Duodenal mucosa (tissue), 2 donors: ENCODE measurements around the gene METTL24.
"Not testable (repeated sequence)": the region's sequence is repeated elsewhere in the genome, so short reads cannot be mapped to it uniquely, and the experiment has no call there.

Experiments
- H3K27ac ChIP-seq: one replicate; pipeline ENCODE4 v1.7.0; 2013; ENCODE audit warnings: low read depth, low read length
- H3K27me3 ChIP-seq, 2 donors: one replicate each; pipeline ENCODE4 v1.7.0; 2013; ENCODE audit warnings: low read length in 2 of 2, control low read depth in 1 of 2; ENCODE audit not compliant: insufficient read depth in 2 of 2, control insufficient read depth in 1 of 2
- H3K36me3 ChIP-seq, 2 donors: one replicate each; pipeline ENCODE4 v1.7.0; 2013; ENCODE audit warnings: low read length in 2 of 2, control low read depth in 1 of 2; ENCODE audit not compliant: insufficient read depth in 2 of 2, control insufficient read depth in 1 of 2
- H3K4me1 ChIP-seq, 2 donors: one replicate each; pipeline ENCODE4 v1.7.0; 2013; ENCODE audit warnings: low read length in 2 of 2, control low read depth in 1 of 2; ENCODE audit not compliant: insufficient read depth in 2 of 2, control insufficient read depth in 1 of 2
- H3K4me3 ChIP-seq, 2 donors: one replicate each; pipeline ENCODE4 v1.7.0; 2013; ENCODE audit warnings: low read length in 2 of 2, low read depth in 1 of 2
- H3K9ac ChIP-seq, 2 donors: one replicate each; pipeline ENCODE4 v1.7.0; 2013; ENCODE audit warnings: low read length in 2 of 2, low read depth in 1 of 2
- H3K9me3 ChIP-seq, 2 donors: one replicate each; pipeline ENCODE4 v1.7.0; 2013; ENCODE audit warnings: low read length in 2 of 2, control low read depth in 1 of 2; ENCODE audit not compliant: control insufficient read depth in 1 of 2

Gene METTL24

GRCh38 chr6:110305832-110306231 is 52.3 kb downstream of the METTL24 start:
- H3K4me1 ChIP-seq, H3K9me3 ChIP-seq, H3K9ac ChIP-seq, H3K4me3 ChIP-seq, H3K36me3 ChIP-seq, H3K27me3 ChIP-seq, H3K27ac ChIP-seq: not testable (repeated sequence)

GRCh38 chr6:110303692-110304091 is 54.5 kb downstream of the METTL24 start:
- not testable (repeated sequence) for H3K4me3 ChIP-seq

GRCh38 chr6:110298916-110299315 is 59.2 kb downstream of the METTL24 start:
- Histone ChIP-seq H3K36me3 (no peaks in the 10 kb centered on the region), H3K4me3 (no peak overlapping the region), H3K4me1 (no peaks in the 10 kb centered on the region), H3K9ac (no peak overlapping the region), H3K9me3 (no peaks in the 10 kb centered on the region), H3K27ac (no peak overlapping the region), H3K27me3 (no peaks in the 10 kb centered on the region)

More at GRCh38 chr6:110303692-110304091, 54.5 kb downstream of the METTL24 start:
- not testable (repeated sequence) for H3K27ac ChIP-seq, H3K9me3 ChIP-seq, H3K4me1 ChIP-seq, H3K36me3 ChIP-seq, H3K9ac ChIP-seq, H3K27me3 ChIP-seq

GRCh38 chr6:110298411-110298810 is 59.7 kb downstream of the METTL24 start:
- Histone ChIP-seq H3K4me1 (no peaks in the 10 kb centered on the region), H3K27me3 (no peaks in the 10 kb centered on the region), H3K27ac (no peak overlapping the region), H3K9me3 (no peaks in the 10 kb centered on the region), H3K4me3 (no peak overlapping the region), H3K9ac (no peak overlapping the region), H3K36me3 (no peaks in the 10 kb centered on the region)

GRCh38 chr6:110296241-110297025 is 61.7 kb downstream of the METTL24 start:
- H3K36me3 ChIP-seq = no peaks in the 10 kb centered on the region
- no peak overlapping the region for H3K27ac ChIP-seq
- H3K4me3 ChIP-seq = peak overlapping the region in 1 of 2 donors; percentile 10
- no peaks in the 10 kb centered on the region for H3K4me1 ChIP-seq
- H3K27me3 ChIP-seq = no peaks in the 10 kb centered on the region
- no peaks in the 10 kb centered on the region for H3K9me3 ChIP-seq
- no peak overlapping the region for H3K9ac ChIP-seq

- H3K9ac ChIP-seq = no peak overlapping the region
- no peak overlapping the region for H3K27ac ChIP-seq
- H3K9me3 ChIP-seq = no peaks in the 10 kb centered on the region
- H3K27me3 ChIP-seq = no peaks in the 10 kb centered on the region
- no peaks in the 10 kb centered on the region for H3K4me1 ChIP-seq
- H3K36me3 ChIP-seq = peaks cover 0 to 2% of the 10 kb centered on the region in 2 donors
- no peak overlapping the region for H3K4me3 ChIP-seq
These were observed 62.5 kb downstream of the METTL24 start for GRCh38 chr6:110295451-110296165.

- no peak overlapping the region for H3K9ac ChIP-seq
- H3K27me3 ChIP-seq = no peaks in the 10 kb centered on the region
- peak overlapping the region; percentile 8 to 16 for H3K4me3 ChIP-seq
These were observed 70.4 kb downstream of the METTL24 start for GRCh38 chr6:110287462-110288341.

GRCh38 chr6:110285306-110286060 is 72.7 kb downstream of the METTL24 start:
- no peaks in the 10 kb centered on the region for H3K9me3 ChIP-seq
- no peak overlapping the region for H3K4me3 ChIP-seq
- no peaks in the 10 kb centered on the region for H3K27me3 ChIP-seq
- H3K27ac ChIP-seq = no peak overlapping the region
- no peak overlapping the region for H3K9ac ChIP-seq
- H3K36me3 ChIP-seq = no peaks in the 10 kb centered on the region
- H3K4me1 ChIP-seq = peaks cover 12 to 29% of the 10 kb centered on the region in 2 donors

More at GRCh38 chr6:110287462-110288341, 70.4 kb downstream of the METTL24 start:
- Histone ChIP-seq H3K36me3 (peaks cover 0 to 3% of the 10 kb centered on the region in 2 donors), H3K9me3 (no peaks in the 10 kb centered on the region), H3K27ac (no peak overlapping the region), H3K4me1 (peaks cover 12 to 29% of the 10 kb centered on the region in 2 donors)

- H3K9ac ChIP-seq = no peak overlapping the region
These were observed 73.3 kb downstream of the METTL24 start for GRCh38 chr6:110284855-110285254.

More at GRCh38 chr6:110284855-110285254, 73.3 kb downstream of the METTL24 start:
- Histone ChIP-seq H3K4me3 (no peak overlapping the region), H3K27ac (no peak overlapping the region), H3K4me1 (peaks cover 12 to 29% of the 10 kb centered on the region in 2 donors), H3K36me3 (no peaks in the 10 kb centered on the region), H3K27me3 (no peaks in the 10 kb centered on the region), H3K9me3 (peaks cover 0 to under 1% of the 10 kb centered on the region in 2 donors)
